SU-DHL-6 (cell line): ENCODE results near the gene CAP2.

Experiments
- H2AFZ ChIP-seq: fragments of 200-600 bp; sonication (generic); 2 replicates; pipeline ENCODE4 v1.6.1; 2014; ENCODE audit warnings: low read depth, mild to moderate bottlenecking, moderate library complexity, mixed read lengths, antibody characterized with exemption, low read length; ENCODE audit not compliant: severe bottlenecking
- H3F3A ChIP-seq: fragments of 200-600 bp; shearing (Covaris generic); 2 replicates; pipeline ENCODE4 v1.6.0; 2016; ENCODE audit warnings: antibody characterized with exemption, mild to moderate bottlenecking; ENCODE audit not compliant: insufficient read depth
- H3K27ac ChIP-seq: fragments of 200-600 bp; sonication (generic); 2 replicates; pipeline ENCODE4 v1.5.1; 2016; ENCODE audit warnings: low read depth, mild to moderate bottlenecking, low read length, moderate library complexity, mixed read lengths
- H3K27me3 ChIP-seq: fragments of 200-600 bp; sonication (generic), shearing (Covaris generic); 2 replicates; pipeline ENCODE4 v1.6.0; 2014; ENCODE audit warnings: mild to moderate bottlenecking, low read length
- H3K36me3 ChIP-seq: fragments of 200-600 bp; sonication (generic); 2 replicates; pipeline ENCODE4 v1.6.1; 2014; ENCODE audit warnings: mild to moderate bottlenecking, low read length, mixed read lengths
- H3K4me2 ChIP-seq: fragments of 300-600, 200-600 bp; shearing (Covaris generic), sonication (generic); 2 replicates; pipeline ENCODE4 v1.6.0; 2014; ENCODE audit warnings: low read length, low read depth, mild to moderate bottlenecking; ENCODE audit not compliant: poor library complexity, severe bottlenecking
- H3K4me3 ChIP-seq: fragments of 200-600 bp; sonication (generic); 2 replicates; pipeline ENCODE4 v1.5.1; 2014; ENCODE audit warnings: antibody characterized with exemption, low read length, mild to moderate bottlenecking, mixed read lengths; ENCODE audit not compliant: insufficient read depth, poor library complexity, severe bottlenecking
- H3K79me2 ChIP-seq: fragments of 200-600 bp; sonication (generic); 2 replicates; pipeline ENCODE4 v1.6.1; 2014; ENCODE audit warnings: mild to moderate bottlenecking, low read length, moderate library complexity; ENCODE audit not compliant: insufficient read depth
- H3K9ac ChIP-seq: fragments of 200-600 bp; sonication (generic); 2 replicates; pipeline ENCODE4 v1.7.0; 2014; ENCODE audit warnings: mild to moderate bottlenecking, low read length
- H3K9me2 ChIP-seq: fragments of 200-600 bp; sonication (generic); replicated peaks from 2 replicates; pipeline ENCODE4 v1.6.1; 2014; ENCODE audit warnings: low read length; ENCODE audit not compliant: insufficient read depth
- H3K9me3 ChIP-seq: fragments of 200-600 bp; sonication (generic); 2 replicates; pipeline ENCODE4 v1.6.1; 2014; ENCODE audit warnings: low read length, mixed read lengths; ENCODE audit not compliant: insufficient read depth
- H4K20me1 ChIP-seq: fragments of 200-600 bp; sonication (generic); 2 replicates; pipeline ENCODE4 v1.6.1; 2014; ENCODE audit warnings: low read depth, mild to moderate bottlenecking, antibody characterized with exemption, low read length, moderate library complexity, mixed read lengths
- EZH2phosphoT487 ChIP-seq: fragments of 200-600 bp; sonication (generic), shearing (Covaris generic); conservative IDR thresholded peaks from 2 replicates; pipeline ENCODE4 v1.6.1; 2018; ENCODE audit warnings: mild to moderate bottlenecking, antibody characterized with exemption, low read length, moderate library complexity, mixed read lengths
- TF ChIP-seq, protein P1 (sequence below): fragments of 200-600 bp; sonication (generic); IDR thresholded peaks from one replicate; pipeline ENCODE4 v1.5.1; 2017; ENCODE audit warnings: antibody characterized with exemption, mild to moderate bottlenecking, low read length, moderate library complexity; ENCODE audit not compliant: insufficient read depth, poor library complexity, severe bottlenecking

The CAP2 gene

DNA sequence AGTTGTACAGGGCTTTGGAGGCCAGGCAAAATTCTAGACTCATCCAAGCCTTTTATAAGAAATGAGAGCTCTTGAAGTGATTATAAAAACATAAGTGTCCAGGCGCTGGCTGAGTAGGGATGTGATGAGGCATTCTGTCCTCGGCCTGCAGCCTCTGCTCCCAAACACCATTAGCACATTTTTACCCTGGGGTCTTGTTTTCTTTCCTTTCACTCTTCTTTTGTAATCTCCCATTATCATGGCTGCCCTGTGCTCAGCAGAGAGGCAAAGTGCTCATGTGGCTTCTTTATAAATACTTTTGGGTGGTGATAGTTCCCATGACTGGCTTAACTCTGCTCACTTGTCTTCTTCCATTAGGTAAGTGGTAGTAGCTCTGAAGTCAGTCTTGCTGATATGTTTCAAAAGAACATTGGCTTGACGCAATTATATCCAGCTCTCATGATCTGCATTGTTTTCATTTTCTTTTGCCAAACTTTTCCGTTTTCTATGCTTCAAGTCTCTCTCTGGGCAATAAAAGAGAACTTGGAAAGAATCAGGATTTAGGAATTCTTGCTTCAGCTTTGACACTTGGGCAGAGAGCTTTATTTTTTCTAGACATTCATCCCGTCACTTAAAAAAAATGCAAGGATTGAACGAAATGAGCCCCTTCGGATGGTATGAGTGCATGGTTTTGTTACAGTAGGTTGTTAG, 61.1 kb downstream of the CAP2 start:
- H3K9me2 ChIP-seq: no peaks in the 10 kb centered on the region
- no peak overlapping the region for H2AFZ ChIP-seq
- no peaks in the 10 kb centered on the region for H3F3A ChIP-seq
- no peaks in the 10 kb centered on the region for H3K79me2 ChIP-seq
- H3K9me3 ChIP-seq: no peaks in the 10 kb centered on the region
- no peak overlapping the region for H3K9ac ChIP-seq
- H3K4me3 ChIP-seq: no peak overlapping the region
- H4K20me1 ChIP-seq: no peaks in the 10 kb centered on the region
- H3K36me3 ChIP-seq: no peaks in the 10 kb centered on the region
- no peak overlapping the region for H3K27ac ChIP-seq
- H3K4me2 ChIP-seq: no peak overlapping the region
- H3K27me3 ChIP-seq: no peaks in the 10 kb centered on the region; the same call in 1 of the 2 replicates
- TF ChIP-seq EZH2phosphoT487: no peak
- TF ChIP-seq, protein P1, sequence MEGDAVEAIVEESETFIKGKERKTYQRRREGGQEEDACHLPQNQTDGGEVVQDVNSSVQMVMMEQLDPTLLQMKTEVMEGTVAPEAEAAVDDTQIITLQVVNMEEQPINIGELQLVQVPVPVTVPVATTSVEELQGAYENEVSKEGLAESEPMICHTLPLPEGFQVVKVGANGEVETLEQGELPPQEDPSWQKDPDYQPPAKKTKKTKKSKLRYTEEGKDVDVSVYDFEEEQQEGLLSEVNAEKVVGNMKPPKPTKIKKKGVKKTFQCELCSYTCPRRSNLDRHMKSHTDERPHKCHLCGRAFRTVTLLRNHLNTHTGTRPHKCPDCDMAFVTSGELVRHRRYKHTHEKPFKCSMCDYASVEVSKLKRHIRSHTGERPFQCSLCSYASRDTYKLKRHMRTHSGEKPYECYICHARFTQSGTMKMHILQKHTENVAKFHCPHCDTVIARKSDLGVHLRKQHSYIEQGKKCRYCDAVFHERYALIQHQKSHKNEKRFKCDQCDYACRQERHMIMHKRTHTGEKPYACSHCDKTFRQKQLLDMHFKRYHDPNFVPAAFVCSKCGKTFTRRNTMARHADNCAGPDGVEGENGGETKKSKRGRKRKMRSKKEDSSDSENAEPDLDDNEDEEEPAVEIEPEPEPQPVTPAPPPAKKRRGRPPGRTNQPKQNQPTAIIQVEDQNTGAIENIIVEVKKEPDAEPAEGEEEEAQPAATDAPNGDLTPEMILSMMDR: no peak

DNA sequence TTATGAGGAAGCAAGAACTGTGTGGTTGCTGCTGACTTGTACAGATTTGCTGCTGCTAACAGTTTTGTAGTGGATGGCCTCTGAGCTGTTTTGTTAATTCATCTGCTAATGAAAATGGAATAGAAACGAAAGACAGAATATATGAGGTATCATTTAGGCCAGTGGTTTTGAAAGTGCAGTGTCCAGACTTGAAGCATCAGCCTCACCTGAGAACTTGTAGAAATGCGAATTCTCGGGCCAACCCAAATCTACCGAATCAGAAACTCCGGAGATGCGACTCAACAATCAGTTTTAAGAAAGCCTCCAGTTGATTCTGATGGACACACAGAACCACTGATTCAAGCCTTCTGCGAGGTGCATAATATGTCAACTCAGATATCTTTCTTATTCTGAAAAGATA, 62.5 kb downstream of the CAP2 start:
- Histone ChIP-seq H3K9me3 (no peaks in the 10 kb centered on the region), H3K36me3 (no peaks in the 10 kb centered on the region), H3K9me2 (no peaks in the 10 kb centered on the region), H3K4me3 (no peak overlapping the region), H2AFZ (no peak overlapping the region), H3K27me3 (no peaks in the 10 kb centered on the region; the same call in 1 of the 2 replicates), H3K9ac (no peak overlapping the region), H3K27ac (no peak overlapping the region), H4K20me1 (no peaks in the 10 kb centered on the region), H3F3A (no peaks in the 10 kb centered on the region), H3K4me2 (no peak overlapping the region), H3K79me2 (no peaks in the 10 kb centered on the region)
- TF ChIP-seq, protein P1: no peak
- no peak for TF ChIP-seq EZH2phosphoT487

DNA sequence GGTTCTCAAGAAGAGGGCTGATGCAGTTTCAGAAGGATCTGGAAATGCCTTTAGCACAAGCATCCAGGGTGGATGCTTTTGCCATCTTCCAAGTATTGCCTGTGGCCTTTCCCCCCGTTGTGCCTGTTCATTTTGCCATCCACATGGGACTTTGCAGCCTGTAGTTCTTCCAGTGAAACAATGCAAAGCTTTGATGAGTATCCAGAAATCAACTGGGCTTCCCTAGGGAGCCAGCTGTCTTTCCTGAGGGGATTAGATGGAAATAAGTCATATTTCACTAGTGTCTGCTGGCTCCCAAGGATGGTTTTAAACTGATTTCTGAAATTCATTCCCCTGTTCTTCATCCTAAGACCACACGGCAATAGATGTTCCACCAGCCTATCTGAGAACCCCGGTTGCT, 63.3 kb downstream of the CAP2 start:
- Histone ChIP-seq H3K36me3 (no peaks in the 10 kb centered on the region), H3K4me2 (no peak overlapping the region), H3K4me3 (no peak overlapping the region), H3K9me2 (no peaks in the 10 kb centered on the region), H3K9me3 (no peaks in the 10 kb centered on the region), H3K27me3 (no peaks in the 10 kb centered on the region; the same call in 1 of the 2 replicates), H2AFZ (no peak overlapping the region), H4K20me1 (no peaks in the 10 kb centered on the region), H3F3A (no peaks in the 10 kb centered on the region), H3K27ac (no peak overlapping the region), H3K79me2 (no peaks in the 10 kb centered on the region), H3K9ac (no peak overlapping the region)
- TF ChIP-seq EZH2phosphoT487: no peak
- TF ChIP-seq, protein P1: no peak
